Ovary (tissue), 9 donors: ENCODE data around the gene ALDH3B1. TPM values are rescaled to one million over a fixed set of nuclear protein-coding genes. Genes with fewer than 3 reads are reported as not detected.

Experiments
- DNase-seq, 5 donors: peaks; one replicate each; pipeline ENCODE4 v3.0.0-alpha.2; 2019 to 2020
- H3K27ac ChIP-seq, 2 donors: fragments of 200-600 bp; one replicate each; pipeline versions ENCODE4 v1.5.1 to v1.8.0; 2019 to 2022
- H3K27me3 ChIP-seq: fragments of 200-600 bp; one replicate; pipeline ENCODE4 v1.8.0; 2022
- H3K36me3 ChIP-seq: fragments of 200-600 bp; sonication (generic); one replicate; pipeline ENCODE4 v1.5.1; 2019
- H3K4me1 ChIP-seq: one replicate; pipeline ENCODE4 v1.8.1; 2013; ENCODE audit warnings: mild to moderate bottlenecking, moderate library complexity; ENCODE audit not compliant: insufficient read depth
- H3K4me3 ChIP-seq: fragments of 200-600 bp; sonication (generic); one replicate; pipeline ENCODE4 v1.5.1; 2017
- H3K9me3 ChIP-seq, 2 donors: fragments of 200-600 bp in 1 of 2; sonication (generic) in 1 of 2; one replicate each; pipeline versions ENCODE4 v1.5.1 to v1.8.1; 2013 to 2019; ENCODE audit warnings: mild to moderate bottlenecking in 1 of 2, moderate library complexity in 1 of 2
- EP300 ChIP-seq: sonication (generic); formaldehyde crosslinking; IDR thresholded peaks from one replicate; pipeline ENCODE4 v1.6.1; 2017; ENCODE audit warnings: antibody characterized with exemption
- POLR2A ChIP-seq: fragments of 450-650 bp; IDR thresholded peaks from one replicate; pipeline ENCODE4 v1.6.1; 2017; ENCODE audit warnings: antibody characterized with exemption, mild to moderate bottlenecking, moderate library complexity
- WGBS, 3 donors: extraction: QIAGEN DNeasy Blood & Tissue Kit in 1 of 3; methylation state at CpG; one replicate each; pipeline versions ENCODE4 v1.1.5 to v1.1.7; 2013 to 2017; 5-methylcytosine and 5-hydroxymethylcytosine counted together
- intact Hi-C, 4 donors: fragments of 100-400 bp; cut with DNase I; formaldehyde crosslinking; loops; one replicate each; pipeline versions ENCODE4 v1.11.0 to v1.15.1; 2022 to 2023
- polyA plus RNA-seq, 2 donors: library from polyadenylated mRNA; stranded (reverse); fragments of 200-250 nt in 1 of 2; fragments of 350-450 nt in 1 of 2; fragmentation: Illumina TruSeq in 1 of 2; extraction: RNeasy Lipid Tissue Mini Kit (QIAGEN cat#74804) in 1 of 2; gene quantifications; one replicate each; pipeline ENCODE4 v1.2.3, GENCODE V29; 2013 to 2014
- total RNA-seq, 7 donors: library from RNA; depleted of rRNA in 2 of 7; stranded (reverse); fragments of >200 nt in 2 of 7; fragmentation: NEBNext Ultra II Directional in 3 of 7; extraction: Animal tissue kit (Norgen Biotek cat#: 25700) in 3 of 7; gene quantifications; one replicate each; pipeline versions ENCODE4 v1.1.0 to v1.2.4, GENCODE V29; 2016 to 2023
- TF ChIP-seq, protein P1 (sequence below), 3 donors: fragments of 450-650 bp in 2 of 3; fragments of 200-600 bp in 1 of 3; IDR thresholded peaks; one replicate each; pipeline versions ENCODE4 v1.5.1 to v1.8.0; 2016 to 2022; ENCODE audit warnings: antibody characterized with exemption in 3 of 3, mild to moderate bottlenecking in 1 of 3
- donor health status: DM: no; HTN: no; CAD: no; lungs with moderate emphysema.
- donor health status: DM: no; HTN: no; CAD: no.
- donor health status: Bipolar disorder and iron deficiency.
- donor health status: DM: yes; HTN: yes; CAD: no.
- donor health status: DM: no; HTN: no; CAD: no.
- donor health status: DM: yes; HTN: yes; CAD: no.

Gene ALDH3B1
- total and polyA plus RNA-seq, 9 donors: 1.8 to 65.3 (median 7.4) TPM

DNA sequence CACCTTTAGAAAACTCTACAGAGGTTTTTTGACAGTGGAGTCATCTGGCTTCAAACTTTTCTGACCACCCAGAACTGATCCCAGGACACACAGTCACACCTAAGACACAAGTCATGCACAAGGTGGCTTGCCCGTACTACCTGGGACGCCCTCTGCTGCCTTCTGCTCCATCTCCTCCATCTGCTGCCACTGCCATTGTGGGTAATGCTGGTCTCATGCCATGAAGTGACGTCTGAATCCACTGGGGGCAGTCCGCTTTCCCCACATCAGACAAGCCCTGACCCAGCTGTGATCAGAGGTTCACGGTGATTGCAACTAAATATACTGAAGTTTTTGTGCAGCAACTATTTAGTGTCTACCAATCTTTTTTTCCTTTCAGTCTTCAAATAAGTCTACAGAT, 14.9 kb downstream of the ALDH3B1 start:
- DNase-seq: no peak
- 75 to 92% (median 90%) methylated on average over 5 of the region's 5 CpGs for WGBS, 3 donors
- no peaks in the 10 kb centered on the region for H3K27me3 ChIP-seq
- peaks cover 4% of the 10 kb centered on the region for H3K4me1 ChIP-seq
- intact Hi-C loops: loop anchor here in 1 of 4 donors (10.0 kb wide), 1 partner anchor 430 kb away; no protein-coding TSS in a partner anchor
- H3K4me3 ChIP-seq: no peak overlapping the region
- H3K9me3 ChIP-seq: peaks cover 0 to 5% of the 10 kb centered on the region in 2 donors
- no peaks in the 10 kb centered on the region for H3K36me3 ChIP-seq
- H3K27ac ChIP-seq: no peak overlapping the region
- TF ChIP-seq EP300: no peak
- TF ChIP-seq, protein P1, sequence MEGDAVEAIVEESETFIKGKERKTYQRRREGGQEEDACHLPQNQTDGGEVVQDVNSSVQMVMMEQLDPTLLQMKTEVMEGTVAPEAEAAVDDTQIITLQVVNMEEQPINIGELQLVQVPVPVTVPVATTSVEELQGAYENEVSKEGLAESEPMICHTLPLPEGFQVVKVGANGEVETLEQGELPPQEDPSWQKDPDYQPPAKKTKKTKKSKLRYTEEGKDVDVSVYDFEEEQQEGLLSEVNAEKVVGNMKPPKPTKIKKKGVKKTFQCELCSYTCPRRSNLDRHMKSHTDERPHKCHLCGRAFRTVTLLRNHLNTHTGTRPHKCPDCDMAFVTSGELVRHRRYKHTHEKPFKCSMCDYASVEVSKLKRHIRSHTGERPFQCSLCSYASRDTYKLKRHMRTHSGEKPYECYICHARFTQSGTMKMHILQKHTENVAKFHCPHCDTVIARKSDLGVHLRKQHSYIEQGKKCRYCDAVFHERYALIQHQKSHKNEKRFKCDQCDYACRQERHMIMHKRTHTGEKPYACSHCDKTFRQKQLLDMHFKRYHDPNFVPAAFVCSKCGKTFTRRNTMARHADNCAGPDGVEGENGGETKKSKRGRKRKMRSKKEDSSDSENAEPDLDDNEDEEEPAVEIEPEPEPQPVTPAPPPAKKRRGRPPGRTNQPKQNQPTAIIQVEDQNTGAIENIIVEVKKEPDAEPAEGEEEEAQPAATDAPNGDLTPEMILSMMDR (IDR thresholded peaks at IDR 0.05): no peak
- TF ChIP-seq POLR2A: no peak

DNA sequence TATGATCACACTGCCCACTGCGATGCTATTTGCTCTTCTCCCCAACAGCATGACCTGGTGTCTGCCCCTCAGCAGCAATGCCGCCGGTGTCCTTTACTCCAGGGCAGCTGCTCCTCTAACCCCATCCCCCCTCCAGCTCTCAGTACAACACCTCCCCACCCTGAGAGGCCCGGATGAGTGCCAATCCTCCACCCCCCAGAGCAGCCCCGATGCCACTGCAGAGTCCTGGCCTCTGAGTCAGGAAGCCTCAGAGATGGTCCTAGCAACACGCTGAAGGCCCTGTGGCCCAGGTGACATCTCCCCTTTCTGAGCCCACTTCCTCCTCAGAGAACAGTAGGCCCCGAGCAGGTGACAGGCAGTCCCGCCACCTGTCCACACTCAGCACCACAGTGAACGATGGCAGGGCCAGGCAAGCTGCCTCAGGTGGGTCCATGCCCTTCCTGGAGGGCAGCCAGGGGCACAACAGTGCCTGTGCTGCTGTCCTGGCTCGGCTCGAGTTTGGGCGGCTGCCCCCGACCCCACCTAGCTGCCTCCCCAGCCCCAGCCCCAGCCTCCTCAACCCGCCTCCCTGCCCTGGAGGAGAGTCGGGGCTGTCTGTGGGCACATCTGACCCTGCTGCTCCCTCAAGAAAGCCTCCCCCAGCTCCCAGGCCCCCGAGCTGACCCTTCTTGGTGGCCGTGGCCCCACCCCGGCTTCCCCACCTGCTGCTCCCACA, 16.4 kb downstream of the ALDH3B1 start:
- Histone ChIP-seq H3K4me3 (no peak overlapping the region), H3K36me3 (no peaks in the 10 kb centered on the region), H3K27me3 (no peaks in the 10 kb centered on the region), H3K27ac (no peak overlapping the region), H3K9me3 (peaks cover 0 to 5% of the 10 kb centered on the region in 2 donors), H3K4me1 (peaks cover 6% of the 10 kb centered on the region)
- intact Hi-C loops: loop anchor here in 1 of 4 donors (10.0 kb wide), 1 partner anchor 428 kb away; no protein-coding TSS in a partner anchor
- DNase-seq: no peak
- 87 to 91% (median 90%) methylated on average over 17 to 18 of the region's 18 CpGs for WGBS, 3 donors
- TF ChIP-seq, protein P1 (IDR thresholded peaks at IDR 0.05): no peak
- no peak for TF ChIP-seq EP300
- no peak for TF ChIP-seq POLR2A

DNA sequence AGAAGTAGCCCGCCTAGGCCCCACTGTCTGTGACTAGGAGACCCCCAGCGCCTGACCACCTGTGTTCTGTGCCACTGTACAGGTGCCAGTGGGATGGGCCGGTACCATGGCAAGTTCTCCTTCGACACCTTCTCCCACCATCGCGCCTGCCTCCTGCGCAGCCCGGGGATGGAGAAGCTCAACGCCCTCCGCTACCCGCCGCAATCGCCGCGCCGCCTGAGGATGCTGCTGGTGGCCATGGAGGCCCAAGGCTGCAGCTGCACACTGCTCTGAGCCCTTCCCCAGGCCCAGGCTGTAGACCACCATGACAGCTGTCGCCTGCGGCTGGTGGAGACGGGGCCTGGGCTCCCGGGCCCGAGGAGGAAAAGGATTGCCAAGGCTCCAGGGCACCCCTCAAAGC, 17.5 kb downstream of the ALDH3B1 start:
- DNase-seq: no peak
- Histone ChIP-seq H3K27ac (no peak overlapping the region), H3K4me1 (peaks cover 10% of the 10 kb centered on the region), H3K9me3 (peaks cover 0 to 5% of the 10 kb centered on the region in 2 donors), H3K4me3 (no peak overlapping the region), H3K36me3 (no peaks in the 10 kb centered on the region), H3K27me3 (no peaks in the 10 kb centered on the region)
- no peak for TF ChIP-seq POLR2A
- TF ChIP-seq EP300: no peak
- TF ChIP-seq, protein P1 (IDR thresholded peaks at IDR 0.05): no peak
- intact Hi-C loops: loop anchor here in 1 of 4 donors (10.0 kb wide), 1 partner anchor 427 kb away; no protein-coding TSS in a partner anchor
- whole genome bisulfite sequencing, 3 donors: 86 to 90% (median 89%) methylated on average over 20 to 21 of the region's 21 CpGs

DNA sequence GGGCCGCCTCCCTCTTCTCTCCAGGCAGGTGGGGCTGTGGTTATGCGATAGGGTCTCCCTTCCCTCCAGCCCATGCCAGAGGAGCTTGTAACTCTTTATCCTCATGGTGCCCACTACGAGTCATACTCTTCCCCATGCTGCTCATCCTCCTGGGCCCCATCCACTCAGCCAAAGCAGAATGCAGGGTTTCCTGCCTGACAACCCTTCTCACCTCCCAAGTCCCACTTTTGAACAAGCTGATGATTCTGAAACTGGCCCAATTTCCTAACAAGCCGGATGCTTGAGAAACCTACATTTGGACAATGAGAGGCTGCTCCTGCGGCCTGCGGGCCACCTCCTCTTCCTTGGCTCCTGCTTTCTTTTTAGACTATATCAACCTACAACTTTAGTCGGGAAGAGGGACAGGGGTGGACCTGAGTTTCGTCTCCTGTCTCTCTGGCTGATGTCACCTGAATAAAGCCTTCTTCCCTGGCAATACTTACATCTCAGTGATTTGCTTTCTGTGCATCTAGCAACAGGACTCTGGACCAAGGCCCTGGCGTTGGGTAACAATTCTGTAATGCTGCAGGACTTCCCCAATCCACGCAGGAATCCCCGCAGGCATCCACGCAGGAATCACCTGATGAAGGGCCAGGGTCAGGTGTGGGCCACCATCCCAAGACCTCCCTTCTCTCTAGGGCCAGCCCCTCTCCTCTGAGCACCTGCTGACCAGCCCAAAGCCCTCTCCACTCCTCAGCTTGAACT, 18.8 kb downstream of the ALDH3B1 start:
- Histone ChIP-seq H3K4me3 (no peak overlapping the region), H3K4me1 (peaks cover 10% of the 10 kb centered on the region), H3K9me3 (peaks cover 0 to 5% of the 10 kb centered on the region in 2 donors), H3K27ac (no peak overlapping the region), H3K27me3 (no peaks in the 10 kb centered on the region), H3K36me3 (no peaks in the 10 kb centered on the region)
- TF ChIP-seq, protein P1 (IDR thresholded peaks at IDR 0.05): no peak
- no peak for TF ChIP-seq EP300
- 87 to 89% (median 88%) methylated on average over 12 of the region's 12 CpGs for WGBS, 3 donors
- intact Hi-C loops: loop anchor here in 1 of 4 donors (10.0 kb wide), 1 partner anchor 426 kb away; no protein-coding TSS in a partner anchor
- DNase-seq: no peak
